IPS-15b (cell line): ENCODE results near the gene TRIM65.
"Not testable (repeated sequence)": the region's sequence is repeated elsewhere in the genome, so short reads cannot be mapped to it uniquely, and the experiment has no call there.

Source experiments
- H3K27me3 ChIP-seq: one replicate; pipeline ENCODE4 v1.6.1; 2013; ENCODE audit warnings: low read length; ENCODE audit not compliant: control insufficient read depth, insufficient read depth
- H3K36me3 ChIP-seq: one replicate; pipeline ENCODE4 v1.6.1; 2013; ENCODE audit warnings: low read length; ENCODE audit not compliant: control insufficient read depth, insufficient read depth
- H3K4me1 ChIP-seq: one replicate; pipeline ENCODE4 v1.6.1; 2013; ENCODE audit warnings: mild to moderate bottlenecking, low read length; ENCODE audit not compliant: control insufficient read depth, insufficient read depth
- H3K4me3 ChIP-seq: one replicate; pipeline ENCODE4 v1.5.1; 2013; ENCODE audit warnings: low read depth, low read length
- H3K9ac ChIP-seq: one replicate; pipeline ENCODE4 v1.6.1; 2013; ENCODE audit warnings: low read depth, mild to moderate bottlenecking, low read length
- H3K9me3 ChIP-seq: one replicate; pipeline ENCODE4 v1.6.1; 2013; ENCODE audit warnings: mild to moderate bottlenecking, low read length; ENCODE audit not compliant: control insufficient read depth, insufficient read depth

TRIM65 gene

DNA sequence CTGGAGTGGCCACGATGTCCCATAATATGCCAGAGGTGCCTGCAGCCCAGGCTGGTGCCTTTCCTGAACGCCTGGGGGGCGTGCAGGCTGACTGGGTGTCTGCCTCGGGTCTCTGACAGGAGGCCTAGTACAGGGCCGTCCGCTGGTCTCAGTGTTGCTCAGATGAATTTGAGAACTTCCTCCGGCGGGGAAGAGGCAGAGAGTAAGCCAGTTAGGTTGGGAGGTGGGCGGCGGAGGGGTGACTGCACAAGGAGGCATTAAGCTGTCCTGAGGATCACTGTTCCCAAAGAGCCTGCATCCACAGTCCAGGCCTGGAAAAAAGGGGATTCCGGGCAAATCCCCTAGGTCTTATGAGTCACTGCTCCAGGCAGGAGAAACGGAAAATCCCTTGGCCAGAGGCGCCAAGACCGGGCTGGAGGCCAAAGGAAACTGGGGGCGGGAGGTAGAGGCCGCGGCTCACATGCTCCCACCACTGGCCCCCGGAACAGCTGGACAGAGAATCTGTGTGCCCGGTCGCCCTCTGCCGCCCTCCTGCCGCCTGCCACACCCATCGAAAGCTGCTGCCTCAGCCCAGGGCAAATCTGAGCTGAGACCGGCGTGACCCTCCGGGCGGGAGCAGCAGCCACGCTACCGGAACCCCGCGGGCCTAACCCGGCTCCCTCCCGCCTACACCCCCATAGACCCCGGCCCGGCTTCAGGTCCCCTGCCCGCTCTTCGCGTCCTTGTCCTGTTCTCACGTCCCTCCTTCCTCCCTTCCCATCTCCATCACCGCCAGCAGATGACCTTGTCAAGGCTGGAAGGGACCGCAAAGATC is 19.6 kb downstream of the TRIM65 start:
- Histone ChIP-seq H3K9me3 (no peaks in the 10 kb centered on the region), H3K4me1 (no peaks in the 10 kb centered on the region), H3K27me3 (peaks cover 15% of the 10 kb centered on the region), H3K4me3 (peak overlapping the region; percentile 82), H3K9ac (peak overlapping the region; percentile 8), H3K36me3 (no peaks in the 10 kb centered on the region)

DNA sequence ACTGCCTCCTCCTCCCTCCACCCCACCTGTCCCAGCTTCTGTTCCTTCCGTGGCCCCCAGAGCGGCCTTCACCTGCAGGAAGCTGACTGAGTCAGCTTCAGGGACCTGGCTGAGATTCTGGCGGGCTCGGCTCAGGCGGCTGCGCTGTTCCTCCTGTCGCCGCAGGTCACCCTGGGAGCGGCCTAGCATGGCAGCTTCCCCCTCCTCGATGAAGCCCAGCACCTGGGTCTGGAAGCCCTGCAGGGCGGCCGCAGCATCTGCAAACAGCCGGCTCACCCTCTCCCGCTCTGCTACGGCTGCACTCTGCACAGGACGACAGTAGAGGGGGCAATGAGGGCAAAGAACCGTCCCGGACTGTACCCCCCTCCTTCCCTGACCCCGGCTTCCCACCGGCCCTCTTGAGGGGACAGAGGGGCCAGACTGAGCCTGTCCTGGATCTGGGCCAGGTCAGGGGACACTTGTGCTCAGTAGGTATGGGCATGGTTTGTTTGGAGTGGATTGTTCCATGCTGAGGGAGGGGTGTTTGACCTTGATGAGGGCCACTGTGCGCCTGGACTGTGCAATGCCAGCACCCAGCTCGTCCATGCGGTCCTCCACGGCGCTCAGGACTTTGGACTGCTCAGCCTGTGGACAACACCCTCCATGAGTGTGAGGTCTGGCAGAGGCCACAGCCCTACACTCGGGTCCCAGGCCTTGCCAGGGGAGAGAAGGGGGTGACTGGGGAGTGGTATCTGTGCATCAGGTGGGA is 20.4 kb downstream of the TRIM65 start:
- no peak overlapping the region for H3K9ac ChIP-seq
- peaks cover 15% of the 10 kb centered on the region for H3K27me3 ChIP-seq
- H3K4me1 ChIP-seq, result no peaks in the 10 kb centered on the region
- peak overlapping the region; percentile 18 for H3K4me3 ChIP-seq
- H3K9me3 ChIP-seq, result no peaks in the 10 kb centered on the region
- no peaks in the 10 kb centered on the region for H3K36me3 ChIP-seq

DNA sequence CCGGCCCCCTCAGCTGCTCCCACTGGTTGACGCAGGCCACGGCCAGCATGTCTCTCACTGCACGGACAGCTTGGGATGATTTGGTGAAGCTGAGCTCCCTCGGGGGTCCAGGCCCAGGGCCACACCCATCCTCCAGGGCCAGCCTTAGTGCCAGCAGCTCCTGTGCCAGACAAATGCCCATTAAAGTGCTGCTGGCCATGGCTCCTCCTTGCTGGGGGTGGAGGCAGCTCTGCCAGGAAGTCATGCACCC is 20.9 kb downstream of the TRIM65 start:
- H3K9ac ChIP-seq, result no peak overlapping the region
- no peaks in the 10 kb centered on the region for H3K36me3 ChIP-seq
- no peaks in the 10 kb centered on the region for H3K4me1 ChIP-seq
- peaks cover 15% of the 10 kb centered on the region for H3K27me3 ChIP-seq
- no peaks in the 10 kb centered on the region for H3K9me3 ChIP-seq
- no peak overlapping the region for H3K4me3 ChIP-seq

DNA sequence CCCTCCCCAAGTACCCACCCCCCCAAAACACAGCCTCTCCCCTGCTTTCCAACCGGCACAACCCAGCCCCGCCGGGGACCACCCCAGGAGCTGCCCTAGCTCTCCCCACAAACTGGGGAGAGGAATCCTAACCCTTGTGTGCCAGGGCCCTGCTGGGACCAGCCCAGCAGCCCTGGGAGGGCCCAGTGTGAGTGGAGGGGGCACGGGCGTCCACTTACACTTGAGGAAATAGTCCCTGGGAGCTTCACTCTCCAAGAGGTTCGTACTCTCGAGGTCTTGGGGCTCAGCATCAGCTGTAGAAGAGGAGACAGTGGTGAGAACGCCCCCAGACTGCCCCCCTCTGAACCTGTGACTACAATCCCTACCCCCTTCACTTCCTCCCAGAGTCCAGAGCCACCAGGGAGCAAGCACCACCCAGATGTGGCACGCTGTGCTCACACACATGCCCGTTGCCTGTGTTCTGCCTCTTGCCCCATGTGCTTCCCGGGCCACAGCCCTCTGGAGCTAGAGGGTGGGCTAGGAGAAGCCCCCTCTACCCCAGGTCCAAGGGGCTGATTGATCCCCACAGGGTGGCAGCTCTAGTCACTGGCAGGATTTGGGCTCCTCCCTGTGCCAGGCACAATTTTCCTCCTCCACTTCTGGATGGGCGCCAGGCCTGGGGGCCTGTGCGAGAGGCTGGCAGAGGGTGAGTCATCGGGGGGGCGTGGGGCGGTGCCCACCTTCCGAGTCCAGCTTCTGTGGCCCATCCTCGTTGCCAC is 21.4 kb downstream of the TRIM65 start:
- no peaks in the 10 kb centered on the region for H3K36me3 ChIP-seq
- H3K4me1 ChIP-seq, result no peaks in the 10 kb centered on the region
- peaks cover 15% of the 10 kb centered on the region for H3K27me3 ChIP-seq
- no peaks in the 10 kb centered on the region for H3K9me3 ChIP-seq
- no peak overlapping the region for H3K4me3 ChIP-seq
- H3K9ac ChIP-seq, result no peak overlapping the region

DNA sequence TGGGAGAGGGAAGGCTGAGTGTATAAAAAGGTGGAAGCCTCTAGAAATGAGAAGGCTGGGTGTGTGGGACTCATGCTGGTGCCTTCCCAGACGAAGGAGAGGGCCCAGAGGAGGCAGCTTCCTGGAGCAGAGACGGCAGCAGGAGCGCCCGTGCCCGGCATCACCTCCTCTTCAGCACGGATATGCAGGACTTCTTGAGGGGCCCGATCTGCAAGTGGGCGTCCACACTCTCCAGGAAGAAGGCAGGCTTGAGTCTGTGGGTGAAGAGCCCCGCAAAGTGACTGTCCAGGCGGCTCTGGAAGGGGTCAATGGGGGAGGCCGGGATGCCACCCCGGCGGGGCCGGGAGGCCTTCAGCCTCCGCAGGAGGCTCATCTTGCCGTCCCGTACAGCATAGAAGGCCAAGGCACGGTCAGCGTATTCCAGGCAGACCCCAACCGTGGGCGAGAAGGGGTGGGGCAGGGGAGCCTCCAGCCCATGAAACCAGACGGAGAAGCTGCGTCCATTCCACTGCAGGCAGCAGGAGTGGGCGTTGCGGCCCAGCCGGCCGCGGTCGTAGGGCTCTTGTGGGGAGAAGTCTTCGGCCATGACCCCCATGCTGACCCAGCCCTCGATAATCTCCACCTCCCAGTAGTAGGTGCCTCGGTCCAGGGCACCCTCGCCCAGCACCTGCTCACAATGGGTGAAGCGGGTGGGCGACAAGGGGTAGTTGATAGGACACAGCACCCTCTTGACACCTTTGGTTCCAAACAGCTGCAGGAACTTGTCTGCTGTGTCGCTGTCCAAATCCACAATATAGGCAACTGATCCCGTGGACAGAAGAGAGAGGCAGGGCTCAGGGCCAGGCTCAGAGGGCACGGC is 22.2 kb downstream of the TRIM65 start:
- Histone ChIP-seq H3K4me1 (no peaks in the 10 kb centered on the region), H3K27me3 (peaks cover 15% of the 10 kb centered on the region), H3K9me3 (no peaks in the 10 kb centered on the region), H3K9ac (no peak overlapping the region), H3K4me3 (no peak overlapping the region), H3K36me3 (no peaks in the 10 kb centered on the region)

DNA sequence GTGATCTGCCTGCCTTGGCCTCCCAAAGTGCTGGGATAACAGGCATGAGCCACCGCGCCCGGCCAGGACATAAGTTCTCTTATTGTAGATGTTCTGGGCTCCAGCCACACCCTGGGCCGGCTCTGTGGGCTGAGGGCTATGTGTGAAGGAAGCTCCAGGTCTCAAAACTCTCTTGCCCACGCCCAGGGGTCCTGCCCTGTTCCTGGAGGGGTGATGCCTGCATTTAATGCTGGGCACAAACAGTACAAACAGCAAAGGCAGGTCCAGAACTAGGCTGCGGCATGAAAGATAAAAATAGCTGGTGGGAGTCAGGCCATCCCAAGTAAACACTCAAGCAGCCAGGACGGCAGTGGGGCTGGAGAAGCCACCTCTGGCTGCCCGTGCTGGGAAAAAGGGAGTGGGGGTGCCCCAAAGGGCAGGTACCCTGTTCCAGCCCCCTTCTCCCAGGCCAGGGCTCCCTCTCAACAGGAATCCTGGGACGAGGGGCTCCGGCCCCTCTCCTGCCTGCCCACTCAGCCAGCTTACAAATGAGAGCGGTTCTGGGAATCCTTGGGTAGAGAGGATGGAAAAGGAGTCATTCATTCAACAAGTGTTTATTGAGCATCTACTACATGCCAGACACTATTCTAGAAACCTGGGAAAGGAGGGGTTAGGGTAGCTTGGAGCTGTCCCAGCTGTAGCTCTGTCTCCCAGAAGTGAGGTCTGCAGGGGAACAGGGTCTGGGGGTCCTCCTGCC is 23.0 kb downstream of the TRIM65 start:
- H3K36me3 ChIP-seq, result no peaks in the 10 kb centered on the region
- H3K27me3 ChIP-seq, result peaks cover 12% of the 10 kb centered on the region
- H3K9ac ChIP-seq, result no peak overlapping the region
- H3K4me3 ChIP-seq, result no peak overlapping the region
- H3K9me3 ChIP-seq, result no peaks in the 10 kb centered on the region
- H3K4me1 ChIP-seq, result no peaks in the 10 kb centered on the region

DNA sequence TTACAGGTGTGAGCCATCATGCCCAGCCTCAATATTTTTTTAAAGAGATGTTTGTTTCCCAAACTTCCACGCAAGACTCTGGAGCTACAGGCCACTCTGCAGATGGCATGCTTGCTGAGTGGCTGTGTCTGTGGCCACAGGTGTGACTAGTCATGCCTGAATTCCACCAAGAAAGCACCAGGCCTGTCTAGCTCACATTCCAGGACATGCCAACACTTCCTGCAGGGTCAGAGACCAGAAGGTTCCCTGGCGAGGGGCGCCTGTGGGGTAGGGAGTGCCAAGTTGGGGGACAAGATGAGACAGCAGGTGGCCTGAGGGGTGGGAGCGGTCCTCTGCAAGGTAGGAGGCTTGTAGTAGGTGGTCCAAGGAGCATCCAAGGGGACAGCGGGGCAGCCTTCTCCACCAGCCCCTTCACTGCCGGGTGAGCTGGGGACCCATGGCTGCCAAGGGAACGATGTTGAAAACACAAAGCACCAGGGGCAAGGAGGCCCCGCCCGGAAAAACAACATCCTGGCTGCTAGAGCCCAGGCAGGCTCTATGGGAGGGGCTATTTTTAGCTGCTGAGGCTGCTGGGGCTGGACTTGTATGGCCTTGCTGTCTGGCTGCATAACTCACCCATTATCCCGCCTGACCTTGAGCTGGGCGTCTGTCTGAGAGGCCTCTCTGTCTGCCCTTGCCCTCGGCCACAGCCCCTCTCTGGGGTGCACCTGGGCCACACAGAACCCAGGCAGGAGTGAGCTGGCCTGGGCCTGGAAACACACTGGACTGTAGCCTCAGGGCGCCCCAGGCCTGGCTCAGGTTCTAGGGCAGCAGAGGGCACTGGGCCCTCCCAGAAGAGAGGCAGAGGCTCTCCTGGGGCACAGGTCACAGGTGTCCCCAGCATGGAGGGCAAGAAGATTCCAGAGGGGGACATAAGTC is 24.1 kb downstream of the TRIM65 start:
- H3K4me1 ChIP-seq, result no peaks in the 10 kb centered on the region
- H3K4me3 ChIP-seq, result no peak overlapping the region
- H3K36me3 ChIP-seq, result no peaks in the 10 kb centered on the region
- H3K9ac ChIP-seq, result no peak overlapping the region
- no peaks in the 10 kb centered on the region for H3K9me3 ChIP-seq
- H3K27me3 ChIP-seq, result peaks cover 10% of the 10 kb centered on the region

DNA sequence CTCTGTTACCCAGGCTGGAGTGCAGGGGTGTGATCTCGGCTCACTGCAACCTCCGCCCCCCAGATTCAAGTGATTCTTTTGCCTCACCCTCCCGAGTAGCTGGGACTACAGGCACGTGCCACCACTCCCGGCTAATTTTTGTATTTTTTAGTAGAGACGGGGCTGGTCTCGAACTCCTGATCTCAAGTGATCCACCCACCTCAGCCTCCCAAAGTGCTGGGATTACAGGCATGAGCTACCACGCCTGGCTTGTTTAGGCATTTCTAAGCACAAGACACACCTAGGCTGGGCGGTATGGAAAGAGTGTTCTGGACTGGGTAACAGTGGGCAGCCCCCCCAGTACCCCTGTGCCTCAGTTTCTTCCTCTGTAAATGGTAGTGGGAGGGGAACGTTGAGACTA is 26.5 kb downstream of the TRIM65 start:
- not testable (repeated sequence) for H3K36me3 ChIP-seq, H3K4me1 ChIP-seq, H3K9ac ChIP-seq, H3K27me3 ChIP-seq, H3K9me3 ChIP-seq, H3K4me3 ChIP-seq

DNA sequence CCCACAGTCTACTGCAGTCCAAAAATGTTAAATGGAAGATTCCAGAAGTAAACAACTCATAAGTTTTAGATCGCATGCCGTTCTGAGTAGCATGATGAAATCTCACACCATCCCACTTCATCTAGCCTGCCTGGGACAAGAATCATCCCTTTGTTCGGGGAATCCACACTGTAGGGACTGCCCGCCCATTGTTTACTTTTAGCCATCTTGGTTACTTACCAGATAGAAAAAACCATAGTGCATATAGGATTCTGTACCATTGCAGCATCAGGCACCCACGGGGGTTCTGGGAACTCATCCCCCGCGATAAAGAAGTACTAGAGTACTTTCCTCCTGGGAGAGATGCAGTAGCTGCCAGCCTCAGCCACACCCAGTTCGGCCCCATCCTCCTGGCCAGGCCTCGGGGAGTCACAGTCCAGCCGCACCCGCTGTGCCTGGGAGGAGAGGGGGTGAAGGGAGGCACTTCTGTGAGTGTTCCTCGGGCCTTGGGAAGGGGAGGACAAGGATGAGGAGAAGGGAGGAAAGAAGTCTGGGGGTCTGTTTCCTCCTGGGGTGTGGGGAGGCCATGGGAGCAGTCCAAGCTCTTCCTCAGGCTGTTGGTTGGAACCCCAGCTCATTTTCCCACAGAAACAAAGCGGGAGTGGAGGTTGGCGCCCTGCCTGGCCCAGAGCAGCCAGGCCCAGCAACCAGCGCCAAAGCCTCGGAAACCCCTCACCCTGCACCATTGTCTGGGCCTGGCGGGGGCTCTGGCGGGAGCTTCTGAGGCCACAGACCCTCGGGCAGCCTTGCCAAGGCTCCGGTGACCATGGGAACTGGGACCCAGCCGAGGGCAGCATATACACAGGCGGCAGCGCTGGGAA is 27.2 kb downstream of the TRIM65 start:
- no peak overlapping the region for H3K4me3 ChIP-seq
- no peaks in the 10 kb centered on the region for H3K36me3 ChIP-seq
- H3K27me3 ChIP-seq, result no peaks in the 10 kb centered on the region
- H3K9me3 ChIP-seq, result no peaks in the 10 kb centered on the region
- no peaks in the 10 kb centered on the region for H3K4me1 ChIP-seq
- H3K9ac ChIP-seq, result no peak overlapping the region
